ENCODE measurements around the gene CTSF. TPM values are rescaled to one million over a fixed set of nuclear protein-coding genes. Genes with fewer than 3 reads are reported as not detected.

Gene CTSF
- total and polyA plus RNA-seq, 2 of the 13 experiments (the other 11 are each of a cell fraction or from before 2014, with no cell fraction given): not detected

- TF ChIP-seq HNF1A (IDR thresholded peaks at IDR 0.05; ENCODE audit: low read depth) (no peak), HNF1A (CRISPR knock-in tag; IDR thresholded peaks at IDR 0.05; ENCODE audit: borderline replicate concordance) (no peak), RERE (CRISPR knock-in tag; IDR thresholded peaks at IDR 0.05; ENCODE audit: low read depth) (no peak), ZMYM4 (CRISPR knock-in tag; IDR thresholded peaks at IDR 0.05) (no peak), ZSCAN21 (CRISPR knock-in tag; IDR thresholded peaks at IDR 0.05; ENCODE audit: borderline replicate concordance) (no peak), ATAD3A (CRISPR knock-in tag; IDR thresholded peaks at IDR 0.05) (no peak), MEIS2 (CRISPR knock-in tag; IDR thresholded peaks at IDR 0.05) (no peak), ZSCAN31 (CRISPR knock-in tag; IDR thresholded peaks at IDR 0.05; ENCODE audit: low read depth) (no peak), ZFP91 (CRISPR knock-in tag; IDR thresholded peaks at IDR 0.05; ENCODE audit: borderline replicate concordance) (no peak)
Measured at GRCh38 chr11:66564538-66564937, 3.9 kb downstream of the CTSF start (continued).
